Germinal center (tissue), 1 donor: ENCODE data around the gene ZBTB17.
"Not testable (repeated sequence)": the region's sequence is repeated elsewhere in the genome, so short reads cannot be mapped to it uniquely, and the experiment has no call there.

Source experiments
- DNase-seq: peaks from one replicate; pipeline ENCODE4 v3.0.0; 2012; ENCODE audit warnings: mixed read lengths, low spot score

The ZBTB17 gene

DNA sequence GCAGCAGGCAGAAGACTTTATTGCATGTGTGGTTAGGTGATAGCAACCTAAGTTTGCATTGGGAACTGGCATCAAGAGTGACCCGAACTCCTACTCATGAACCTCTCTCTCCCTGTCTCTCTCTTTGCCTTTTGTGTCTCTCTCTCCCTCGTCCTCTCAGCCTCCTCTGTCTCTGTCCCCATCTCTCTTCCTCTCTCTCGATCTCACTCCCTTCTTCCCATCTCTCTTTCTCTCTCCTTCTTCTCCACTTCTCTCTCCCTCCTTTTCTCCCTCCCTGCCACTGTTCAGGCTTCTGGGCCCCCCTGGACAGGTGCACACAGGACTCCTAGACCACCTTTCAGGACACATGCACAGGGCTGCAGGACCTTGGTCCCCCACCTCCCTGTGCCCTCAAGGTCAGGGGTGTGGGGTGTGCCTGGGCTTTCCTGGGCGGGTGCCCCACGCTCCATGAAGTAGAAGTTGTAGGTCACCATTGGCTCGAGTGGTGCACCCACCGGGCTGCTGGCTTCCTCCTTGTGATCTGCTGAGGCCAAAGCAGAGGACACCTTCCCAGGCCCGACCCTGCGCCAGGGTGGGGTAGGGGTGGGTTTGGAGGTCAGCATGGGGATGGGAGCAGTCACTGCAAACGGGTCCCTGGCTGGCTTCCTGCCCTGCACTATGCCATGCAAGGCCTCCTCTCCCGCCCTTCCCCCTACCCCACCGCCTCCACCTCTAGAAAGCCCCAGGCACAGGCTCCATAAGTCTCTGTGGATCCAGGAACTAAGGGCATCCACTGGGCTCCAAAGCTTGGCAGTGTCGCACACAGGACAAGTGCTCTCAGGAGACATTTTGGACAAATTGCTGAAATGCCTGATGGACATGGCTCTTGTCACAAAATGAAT, 13.2 kb upstream of the ZBTB17 start:
- DNase-seq: no peak

DNA sequence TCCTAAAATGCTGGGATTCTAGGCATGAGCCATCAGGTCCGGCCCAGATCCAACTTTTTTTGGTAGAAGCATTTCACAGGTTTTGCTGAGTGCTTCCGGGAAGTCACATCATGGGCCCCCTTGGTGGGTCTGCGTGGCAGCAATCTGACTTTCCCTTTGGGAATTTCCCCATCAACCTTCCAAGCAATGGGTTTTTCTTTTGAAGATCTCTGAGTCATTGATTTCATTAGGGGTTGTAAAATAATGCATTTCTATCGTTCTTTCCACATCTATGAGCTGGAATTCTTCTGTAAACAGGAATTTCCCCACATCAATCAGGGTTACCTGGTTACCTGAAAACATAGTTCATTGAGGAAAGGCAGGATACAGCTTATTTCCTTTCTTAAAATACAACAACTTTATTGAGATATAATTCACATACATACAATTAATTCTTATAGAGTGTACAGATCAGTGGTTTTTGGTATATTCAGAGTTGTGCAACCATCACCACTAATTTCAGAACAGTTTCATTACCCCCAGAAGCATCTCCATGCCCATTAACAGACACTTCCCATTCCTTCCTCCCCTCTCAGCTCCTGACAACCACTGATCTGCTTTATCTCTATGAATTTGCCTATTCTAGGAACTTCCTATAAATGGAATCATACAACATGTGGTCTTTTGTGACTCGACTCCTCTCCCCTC, 9.9 kb upstream of the ZBTB17 start:
- no peak for DNase-seq

DNA sequence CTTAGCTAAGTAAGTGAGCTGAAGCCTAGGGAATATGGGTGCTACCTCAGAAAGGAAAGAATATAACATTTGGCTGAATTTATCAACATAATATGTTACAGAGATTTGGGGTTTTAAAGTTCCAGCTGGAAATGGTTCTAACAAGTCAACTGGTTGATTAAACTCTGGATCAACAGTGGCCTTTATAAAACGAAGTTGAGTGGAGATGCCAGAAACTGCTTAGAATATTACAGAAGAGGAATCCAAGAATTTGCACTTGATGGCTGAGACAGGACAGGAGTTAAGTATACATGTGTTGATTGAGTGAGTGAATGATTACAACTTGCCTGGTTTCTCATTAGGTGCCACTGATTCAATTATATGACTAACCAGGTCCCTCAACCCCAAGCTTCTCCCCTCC, 7.4 kb upstream of the ZBTB17 start:
- DNase-seq: no peak

DNA sequence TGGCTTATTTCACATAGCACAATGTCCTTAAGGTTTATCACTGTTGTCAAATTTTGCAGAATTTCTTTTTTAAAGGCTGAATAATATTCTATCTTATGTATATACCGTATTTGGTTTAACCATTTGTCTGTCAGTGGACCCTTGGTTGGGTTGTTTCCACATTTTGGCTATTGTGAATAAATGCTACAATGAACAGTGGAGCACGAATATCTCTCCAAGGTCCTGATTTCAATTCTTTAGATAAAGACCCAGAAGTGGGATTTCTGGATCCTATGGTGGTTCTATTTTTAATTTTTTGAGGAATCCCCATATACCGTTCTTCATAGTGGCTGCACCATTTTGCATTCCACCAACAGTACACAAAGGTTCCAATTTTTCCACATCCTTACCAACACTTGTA, 5.8 kb upstream of the ZBTB17 start:
- DNase-seq: no peak

DNA sequence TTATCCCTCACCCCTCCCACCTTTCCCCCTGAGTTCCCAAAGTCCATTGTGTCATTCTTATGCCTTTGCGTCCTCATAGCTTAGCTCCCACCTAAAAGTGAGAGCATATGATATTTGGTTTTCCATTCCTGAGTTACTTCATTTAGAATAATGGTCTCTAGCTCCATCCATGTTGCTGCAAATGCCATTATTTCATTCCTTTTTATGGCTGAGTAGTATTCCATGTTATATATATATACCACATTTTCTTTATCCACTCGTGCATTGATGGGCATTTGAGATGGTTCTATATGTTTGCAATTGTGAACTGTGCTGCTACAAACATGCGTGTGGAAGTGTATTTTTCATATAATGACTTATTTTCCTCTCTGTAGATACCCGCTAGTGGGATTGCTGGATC, 2.0 kb upstream of the ZBTB17 start:
- DNase-seq: not testable (repeated sequence)

DNA sequence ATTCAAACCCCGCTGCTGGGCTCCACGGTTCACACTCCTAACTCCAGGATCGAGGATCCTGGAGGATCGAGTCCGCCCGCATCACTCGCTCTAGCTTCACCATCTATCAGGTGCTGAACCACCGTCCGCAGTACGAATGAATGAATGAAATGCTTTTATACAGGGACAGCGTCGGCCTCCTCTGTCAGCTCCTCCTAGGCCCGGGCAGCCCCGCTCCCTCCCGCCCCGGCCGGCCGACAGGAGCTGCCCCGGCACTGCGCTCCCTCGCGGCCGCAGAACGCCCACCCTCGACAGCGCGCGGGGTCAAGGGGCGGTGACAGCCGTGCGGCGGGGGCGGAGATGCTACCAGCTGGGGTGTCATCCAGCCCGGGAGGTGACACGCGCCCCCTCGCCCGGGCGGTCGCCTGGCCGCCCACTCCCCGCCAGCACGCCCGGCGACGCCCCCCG, 520 bp downstream of the ZBTB17 start:
- peak; percentile 62 for DNase-seq

DNA sequence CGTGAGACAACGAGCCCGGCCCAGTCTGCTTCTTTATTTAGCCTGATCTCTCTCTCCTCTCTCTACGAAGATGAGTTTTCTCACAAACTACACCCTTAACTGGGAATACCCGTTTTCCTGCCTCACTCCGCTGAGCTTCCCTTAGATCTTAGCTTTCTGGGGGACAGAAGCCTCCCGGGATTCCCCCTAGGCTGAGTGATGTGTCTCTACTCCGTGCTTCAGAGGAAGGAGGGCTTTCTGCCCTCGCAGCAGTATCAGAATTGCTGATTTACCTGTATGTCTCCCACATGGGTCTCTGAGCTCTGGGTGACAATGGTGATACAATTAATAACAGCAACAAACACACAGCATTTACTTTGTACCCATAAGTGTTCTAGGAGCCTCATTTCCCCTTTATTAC, 1.0 kb downstream of the ZBTB17 start:
- no peak for DNase-seq

DNA sequence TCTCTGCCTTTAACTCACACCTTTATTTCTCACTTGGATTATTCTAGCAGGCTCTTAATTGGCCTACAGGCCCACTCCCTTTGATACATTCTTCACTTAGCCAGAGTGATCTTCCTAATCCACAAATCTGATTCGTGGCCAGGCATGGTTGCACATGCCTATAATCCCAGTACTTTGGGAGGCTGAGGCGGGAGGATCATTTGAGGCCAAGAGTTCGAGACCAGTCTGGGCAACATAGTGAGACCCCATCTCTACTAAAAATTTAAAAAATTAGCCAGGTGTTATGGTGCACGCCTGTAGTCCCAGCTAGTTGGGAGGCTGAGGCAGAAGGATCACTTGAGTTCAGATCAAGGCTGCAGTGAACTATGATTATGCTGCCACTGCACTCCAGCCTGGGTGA, 2.1 kb downstream of the ZBTB17 start:
- DNase-seq: no peak

DNA sequence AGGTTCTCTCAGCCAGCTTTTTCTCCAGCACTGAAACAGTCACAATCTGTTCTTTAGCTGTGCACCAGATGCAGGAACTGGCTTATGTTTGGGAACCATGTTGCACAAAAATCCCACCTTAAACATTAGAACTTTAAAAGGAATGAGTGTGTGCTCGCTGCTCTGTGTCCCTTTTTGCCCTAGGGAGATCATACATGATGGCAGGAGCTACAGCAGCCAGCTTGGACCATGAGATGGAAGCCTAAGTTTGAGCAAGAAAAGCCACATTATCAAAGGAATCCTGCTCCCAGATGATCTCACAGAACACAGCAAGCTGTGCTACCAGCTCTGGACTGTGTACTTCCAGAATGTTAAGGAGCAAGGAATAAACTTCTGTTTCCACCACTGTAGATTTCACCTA, 3.5 kb downstream of the ZBTB17 start:
- no peak for DNase-seq

DNA sequence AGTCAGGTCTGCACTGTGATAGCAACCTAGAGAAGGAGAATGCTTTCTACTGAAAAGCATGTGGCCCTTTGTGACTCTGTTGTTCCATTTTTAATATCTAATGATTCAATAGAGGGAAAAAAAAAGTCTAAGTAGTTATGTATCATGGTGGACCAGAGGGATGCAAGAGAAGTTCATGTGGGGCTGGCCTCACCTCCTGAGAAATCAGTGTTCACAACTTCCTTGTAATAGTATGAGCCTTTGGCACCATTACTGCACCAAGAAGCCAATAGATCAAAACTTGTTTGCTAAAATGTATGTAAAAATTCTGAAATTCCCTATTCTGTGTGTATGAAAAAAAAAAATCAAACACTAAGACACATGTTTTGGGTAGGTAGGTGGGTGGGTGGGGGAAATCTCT, 5.0 kb downstream of the ZBTB17 start:
- DNase-seq: no peak

DNA sequence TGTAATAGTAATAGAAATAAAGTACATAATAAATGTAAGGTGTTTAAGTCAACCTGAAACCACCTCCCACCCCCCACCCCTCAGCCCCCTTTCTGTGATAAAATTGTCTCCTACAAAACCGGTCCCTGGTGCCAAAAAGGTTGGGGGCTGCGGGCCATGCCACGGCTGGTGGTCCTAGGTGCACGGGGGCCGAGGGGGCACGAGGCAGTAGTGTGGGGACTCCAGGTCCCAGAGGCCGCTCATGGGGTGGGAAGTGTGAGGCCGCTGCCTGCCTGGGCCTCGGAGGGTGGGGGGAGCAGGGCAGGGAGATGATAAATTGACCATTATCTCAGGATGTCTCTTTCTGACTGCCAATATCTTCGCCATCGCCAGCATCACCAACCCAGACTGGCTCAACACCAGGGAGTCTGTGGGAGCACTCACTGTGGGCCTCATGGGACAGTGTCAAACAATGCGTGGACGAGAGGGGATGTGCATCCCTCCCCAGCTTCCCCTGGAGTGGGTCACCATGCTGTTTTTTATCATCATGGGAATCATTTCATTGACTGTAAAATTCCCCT, 6.5 kb downstream of the ZBTB17 start:
- no peak for DNase-seq

DNA sequence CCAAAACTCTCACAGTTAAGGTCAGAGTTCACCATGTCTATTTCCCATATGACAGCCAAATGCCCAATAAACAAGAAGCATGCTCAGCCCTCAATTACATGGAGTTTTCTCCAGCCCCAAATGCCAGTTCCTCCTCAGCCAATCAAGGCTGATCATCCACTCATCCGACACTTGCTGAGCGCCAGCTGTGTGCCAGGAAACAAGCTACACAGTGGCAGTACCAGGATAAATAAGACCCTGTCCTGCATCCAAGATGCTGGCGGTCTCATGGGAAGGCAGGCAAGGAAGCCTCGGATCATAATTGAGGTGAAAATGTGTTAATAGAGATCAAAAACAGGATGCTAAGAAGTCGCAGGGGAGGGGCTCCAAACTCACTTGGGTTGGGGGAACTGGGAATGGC, 7.7 kb downstream of the ZBTB17 start:
- no peak for DNase-seq

DNA sequence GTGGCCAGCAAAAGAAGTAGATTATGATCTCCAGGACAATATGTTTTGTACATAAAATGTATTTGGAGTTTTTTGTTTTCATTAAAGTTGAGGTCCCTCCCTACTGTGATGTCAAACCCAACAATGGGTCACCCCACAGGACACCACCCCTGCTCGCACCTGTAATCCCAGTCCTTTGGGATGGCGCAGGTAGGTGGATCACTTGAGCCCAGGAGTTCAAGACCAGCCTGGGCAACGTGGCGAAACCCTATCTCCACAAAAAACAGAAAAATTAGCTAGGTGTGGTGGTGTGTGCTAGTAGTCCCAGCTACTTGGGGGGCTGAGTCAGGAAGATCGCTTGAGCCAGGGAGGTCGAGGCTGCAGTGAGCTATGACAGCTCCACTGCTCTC, 9.0 kb downstream of the ZBTB17 start:
- no peak for DNase-seq

DNA sequence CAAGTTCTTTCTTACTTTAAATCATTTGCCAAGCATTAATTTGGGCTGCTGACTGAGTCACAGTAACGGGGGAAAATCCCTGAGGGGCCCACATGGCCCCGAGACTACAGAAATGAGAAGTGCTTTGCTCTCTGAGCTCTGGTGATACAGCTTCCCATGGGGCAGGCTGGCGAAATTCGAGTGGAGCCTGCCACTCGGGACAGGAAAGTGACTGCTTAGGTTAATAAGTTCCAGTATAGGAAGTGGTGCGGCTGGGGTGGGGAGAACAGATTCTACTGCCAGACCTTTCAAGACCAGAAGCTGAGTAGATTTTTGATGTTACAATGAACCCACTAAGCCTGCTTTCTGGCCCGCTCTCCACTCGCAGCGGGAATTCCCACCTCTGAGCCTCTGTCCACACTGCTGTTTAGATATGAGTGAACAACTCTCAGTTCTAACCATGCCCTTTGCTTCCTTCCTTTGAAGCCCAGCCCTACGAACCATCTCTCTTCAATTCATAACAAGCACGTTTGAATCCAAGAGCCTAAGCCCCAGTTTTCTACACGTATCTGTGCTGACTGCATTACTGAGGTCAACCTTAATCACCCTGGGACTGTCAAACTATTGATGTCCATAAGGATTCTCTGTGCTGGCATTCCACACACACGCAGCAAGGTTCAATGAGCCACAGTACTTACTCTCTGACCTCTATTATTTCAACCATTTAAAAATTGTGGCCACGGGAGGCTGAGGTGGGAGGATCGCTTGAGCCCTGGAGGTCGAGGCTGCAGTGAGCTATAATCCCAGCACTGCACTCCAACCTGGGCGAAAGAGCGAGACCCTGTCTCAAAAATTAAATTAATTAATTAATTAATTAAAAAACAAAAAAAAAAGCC, 9.6 kb downstream of the ZBTB17 start:
- DNase-seq: peak; percentile 69

DNA sequence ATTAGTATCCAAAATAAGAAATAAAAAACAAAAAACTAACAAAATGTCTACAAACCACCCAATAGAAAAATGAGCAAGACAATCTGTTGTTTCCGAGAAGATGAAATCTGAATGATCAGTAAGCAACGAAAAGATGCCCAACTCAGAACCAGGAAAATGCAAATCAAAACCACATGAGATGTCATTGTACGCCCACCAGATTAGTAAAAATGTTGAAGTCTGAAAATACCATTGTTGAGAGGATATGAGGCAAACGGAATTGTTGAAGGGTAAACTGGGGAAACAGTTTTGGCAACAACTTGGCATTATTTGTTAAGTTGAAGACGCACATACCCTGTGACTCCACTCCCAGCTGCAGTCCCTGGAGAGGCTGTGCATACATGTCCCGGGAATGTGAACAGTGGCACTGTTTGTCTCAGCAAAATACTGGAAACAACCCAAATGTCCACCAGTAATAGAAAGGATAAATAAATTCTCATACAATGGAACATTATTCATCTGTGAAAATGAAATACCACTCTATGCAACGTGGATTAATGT, 10.6 kb downstream of the ZBTB17 start:
- DNase-seq: no peak

DNA sequence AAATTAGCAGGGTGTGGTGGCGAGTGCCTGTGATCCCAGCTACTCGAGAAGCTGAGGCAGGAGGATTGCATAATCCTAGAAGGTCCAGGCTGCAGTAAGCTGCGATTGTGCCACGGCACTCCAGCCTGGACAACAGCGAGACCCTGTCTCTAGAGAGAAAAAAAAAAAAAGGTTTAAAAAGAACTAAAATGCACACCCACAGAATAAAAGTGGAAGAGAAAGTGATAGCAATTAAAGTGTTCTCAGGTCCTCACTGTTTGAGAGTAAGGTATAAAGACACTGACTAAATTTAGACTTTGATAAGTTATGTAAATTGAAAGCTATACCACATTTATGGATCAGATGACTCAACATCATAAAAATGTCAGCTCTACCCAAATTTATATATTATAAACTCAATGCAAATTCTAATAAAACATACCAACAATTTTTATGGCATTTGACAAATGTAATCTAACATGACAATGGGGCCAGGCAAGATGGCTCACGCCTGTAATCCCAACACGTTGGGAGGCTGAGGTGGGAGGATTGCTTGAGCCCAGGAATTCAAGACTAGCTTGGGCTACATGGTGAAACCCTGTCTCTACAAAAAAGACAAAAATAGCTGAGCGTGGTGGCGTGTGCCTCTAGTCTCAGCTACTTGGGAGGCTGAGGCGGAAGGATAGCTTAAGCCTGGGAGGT, 11.8 kb downstream of the ZBTB17 start:
- peak; percentile 44 for DNase-seq

DNA sequence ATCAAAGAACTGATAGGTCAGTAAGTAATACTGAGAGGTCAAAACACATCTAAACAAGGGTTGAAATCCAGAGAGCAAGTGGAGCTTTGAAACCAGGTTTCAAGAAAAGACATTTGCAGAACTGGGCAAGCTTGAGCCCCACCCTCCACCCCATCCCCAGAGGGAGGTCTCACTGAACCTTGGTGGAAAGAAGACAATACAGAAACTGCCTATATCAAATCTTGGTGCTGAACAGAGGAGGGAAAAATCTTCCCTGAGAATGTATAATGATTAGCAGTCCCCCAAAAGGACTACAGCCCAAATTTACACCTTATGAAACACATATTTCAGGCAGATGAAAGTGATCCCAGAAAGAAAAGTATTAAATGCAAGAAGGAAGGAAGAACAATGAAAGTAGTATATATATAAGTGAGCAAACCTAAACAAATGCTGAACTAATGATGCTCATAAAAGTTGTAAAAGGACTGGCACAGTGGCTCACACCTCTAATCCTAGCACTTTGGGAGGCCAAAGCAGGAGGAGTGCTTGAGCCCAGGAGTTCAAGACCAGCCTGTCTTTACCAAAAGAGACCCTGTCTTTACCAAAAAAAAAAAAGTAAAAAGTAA, 12.4 kb downstream of the ZBTB17 start:
- no peak for DNase-seq

DNA sequence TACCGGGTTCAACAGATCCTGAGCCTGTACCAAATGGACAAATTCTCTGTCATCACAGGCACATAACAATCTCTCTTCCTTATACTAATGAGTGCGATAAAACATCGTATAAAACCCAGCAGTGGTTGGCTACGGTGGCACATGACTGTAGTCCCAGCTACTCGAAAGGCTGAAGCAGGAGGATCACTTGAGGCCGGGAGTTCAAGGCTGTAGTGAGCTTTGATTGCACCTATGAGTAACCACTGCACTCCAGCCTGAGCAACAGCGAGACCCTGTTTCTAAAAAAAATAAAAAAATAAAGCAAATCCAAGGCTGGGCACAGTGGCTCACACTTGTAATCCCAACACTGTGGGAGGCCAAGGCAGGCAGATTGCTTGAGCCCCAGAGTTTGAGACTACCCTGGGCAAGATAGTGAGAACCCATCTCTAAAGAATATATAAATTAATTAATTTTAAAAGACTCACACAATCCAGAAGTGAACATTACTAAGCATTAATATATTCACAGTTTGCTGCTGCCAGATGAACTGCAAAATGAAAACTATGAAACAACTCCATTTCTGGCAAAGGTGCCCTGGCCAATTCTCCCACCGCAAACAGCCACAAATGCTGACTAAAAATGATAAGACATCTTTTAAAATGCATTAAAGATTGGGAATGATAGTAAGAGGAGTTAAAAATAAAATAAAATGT, 13.1 kb downstream of the ZBTB17 start:
- no peak for DNase-seq

DNA sequence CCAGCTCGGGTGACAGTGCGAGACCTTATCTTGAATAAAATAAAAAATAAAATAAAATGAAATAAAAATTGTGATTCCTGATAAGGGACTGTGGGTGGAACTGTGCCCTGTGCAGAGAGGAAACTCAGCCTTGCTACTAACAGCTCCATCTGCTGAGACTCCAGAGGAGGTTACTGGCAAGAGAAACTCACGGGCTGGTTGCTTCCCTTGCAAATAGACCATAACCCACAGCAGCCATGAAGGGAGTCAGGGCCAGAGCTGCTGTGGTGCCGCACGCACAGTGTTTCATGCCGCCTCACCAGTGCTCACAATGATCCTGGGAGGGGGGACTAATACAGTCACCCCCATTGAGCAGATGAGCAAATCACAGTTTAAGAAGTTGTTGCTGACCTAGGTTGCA, 13.7 kb downstream of the ZBTB17 start:
- DNase-seq: no peak

DNA sequence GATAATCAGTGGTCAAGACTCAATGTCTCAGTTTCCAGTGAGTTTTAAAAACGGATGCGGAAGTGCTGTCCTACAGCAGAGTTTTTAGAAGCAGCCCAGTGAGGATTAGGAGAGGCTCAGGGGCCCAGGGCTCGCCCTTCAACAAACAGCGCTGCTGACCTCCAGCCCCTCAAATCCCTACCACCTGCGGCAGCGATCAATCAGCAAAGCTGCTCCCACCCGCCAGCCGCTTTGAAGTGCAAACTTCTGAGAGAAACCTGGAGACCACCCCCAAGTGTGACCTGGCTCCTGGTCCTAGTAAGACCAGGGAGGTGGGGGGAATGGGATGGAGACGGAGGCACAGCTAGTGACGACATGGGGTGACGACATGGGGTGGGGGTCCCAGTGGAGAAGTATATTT, 14.4 kb downstream of the ZBTB17 start:
- DNase-seq: no peak
